HTR-8/SVneo (cell line): ENCODE measurements around the gene DPYSL4.

Experiments
- DNase-seq: peaks from one replicate; pipeline ENCODE4 v3.0.0; 2011; ENCODE audit warnings: low spot score, mixed read lengths; ENCODE audit not compliant: insufficient read length
- FAIRE-seq: peaks from 2 replicates; lab custom pipeline; 2011; peaks lifted over from hg19 to GRCh38; lab: Jason Lieb, UNC

The DPYSL4 gene

GRCh38 chr10:132236161-132236560 lies 49.4 kb downstream of the DPYSL4 start:
- DNase-seq (no peak), FAIRE-seq (no peak)

- DNase-seq (no peak), FAIRE-seq (no peak)
Observed at GRCh38 chr10:132236881-132237280, 50.1 kb downstream of the DPYSL4 start.

- DNase-seq (no peak), FAIRE-seq (no peak)
Observed at GRCh38 chr10:132237396-132237795, 50.6 kb downstream of the DPYSL4 start.

GRCh38 chr10:132237871-132238270 lies 51.1 kb downstream of the DPYSL4 start:
- no peak for DNase-seq
- FAIRE-seq: no peak

GRCh38 chr10:132238371-132239125 lies 51.8 kb downstream of the DPYSL4 start:
- DNase-seq (no peak), FAIRE-seq (no peak)

GRCh38 chr10:132239126-132240031 lies 52.6 kb downstream of the DPYSL4 start:
- FAIRE-seq: no peak

GRCh38 chr10:132240156-132240555 lies 53.4 kb downstream of the DPYSL4 start:
- no peak for DNase-seq
- no peak for FAIRE-seq

More at GRCh38 chr10:132239126-132240031, 52.6 kb downstream of the DPYSL4 start:
- DNase-seq: no peak

- no peak for FAIRE-seq
- DNase-seq: no peak
Observed at GRCh38 chr10:132240581-132240980, 53.8 kb downstream of the DPYSL4 start.

- FAIRE-seq (no peak), DNase-seq (no peak)
Observed at GRCh38 chr10:132241086-132241485, 54.3 kb downstream of the DPYSL4 start.

- DNase-seq: no peak
- no peak for FAIRE-seq
Observed at GRCh38 chr10:132241496-132241895, 54.7 kb downstream of the DPYSL4 start.

- DNase-seq (no peak), FAIRE-seq (no peak)
Observed at GRCh38 chr10:132242103-132242840, 55.5 kb downstream of the DPYSL4 start.

GRCh38 chr10:132243141-132243540 lies 56.4 kb downstream of the DPYSL4 start:
- FAIRE-seq (no peak), DNase-seq (no peak)

- FAIRE-seq: no peak
- no peak for DNase-seq
Observed at GRCh38 chr10:132243626-132244025, 56.9 kb downstream of the DPYSL4 start.

GRCh38 chr10:132245056-132245455 lies 58.3 kb downstream of the DPYSL4 start:
- FAIRE-seq (no peak), DNase-seq (no peak)

- no peak for FAIRE-seq
- no peak for DNase-seq
Observed at GRCh38 chr10:132246296-132246695, 59.5 kb downstream of the DPYSL4 start.

- FAIRE-seq (no peak), DNase-seq (no peak)
Observed at GRCh38 chr10:132247943-132248342, 61.2 kb downstream of the DPYSL4 start.

- DNase-seq: no peak
Observed at GRCh38 chr10:132248455-132249225, 61.9 kb downstream of the DPYSL4 start.

GRCh38 chr10:132249226-132249724 lies 62.5 kb downstream of the DPYSL4 start:
- no peak for DNase-seq
- FAIRE-seq: no peak

More at GRCh38 chr10:132248455-132249225, 61.9 kb downstream of the DPYSL4 start:
- no peak for FAIRE-seq

GRCh38 chr10:132249824-132250375 lies 63.2 kb downstream of the DPYSL4 start:
- FAIRE-seq: no peak
- DNase-seq: no peak
